Spleen (tissue), 11 donors: ENCODE measurements around the gene SNRNP70. TPM values are rescaled to one million over a fixed set of nuclear protein-coding genes. Genes with fewer than 3 reads are reported as not detected.

Source experiments
- DNase-seq: peaks from one replicate; pipeline ENCODE4 v3.0.0-alpha.2; 2020
- H3K27ac ChIP-seq, 8 donors: fragments of 200-600 bp; sonication (generic) in 7 of 8; 1 replicate in 4 of 8; 2 replicates in 4 of 8; pipeline versions ENCODE4 v1.5.0 to v1.8.0; 2016 to 2021; ENCODE audit warnings: inconsistent platforms in 4 of 8, mild to moderate bottlenecking in 4 of 8, moderate library complexity in 1 of 8
- H3K27me3 ChIP-seq, 7 donors: fragments of 200-600 bp; sonication (generic) in 6 of 7; replicated peaks in 1 of 7; 1 replicate in 4 of 7; 2 replicates in 3 of 7; pipeline versions ENCODE4 v1.5.0 to v1.8.0; 2016 to 2021; ENCODE audit warnings: inconsistent platforms in 3 of 7, mild to moderate bottlenecking in 1 of 7
- H3K36me3 ChIP-seq, 6 donors: fragments of 200-600 bp; sonication (generic) in 5 of 6; 1 replicate in 4 of 6; 2 replicates in 2 of 6; pipeline versions ENCODE4 v1.5.0 to v1.8.0; 2016 to 2021; ENCODE audit warnings: inconsistent platforms in 2 of 6
- H3K4me1 ChIP-seq, 6 donors: fragments of 200-600 bp; sonication (generic) in 5 of 6; 1 replicate in 3 of 6; 2 replicates in 3 of 6; pipeline versions ENCODE4 v1.5.0 to v1.8.0; 2016 to 2021; ENCODE audit warnings: inconsistent platforms in 3 of 6
- H3K4me3 ChIP-seq, 8 donors: fragments of 200-600 bp; sonication (generic) in 7 of 8; 1 replicate in 4 of 8; 2 replicates in 4 of 8; pipeline versions ENCODE4 v1.5.0 to v1.8.0; 2016 to 2021; ENCODE audit warnings: inconsistent platforms in 4 of 8, mild to moderate bottlenecking in 4 of 8, moderate library complexity in 2 of 8
- H3K9me3 ChIP-seq, 8 donors: fragments of 200-600 bp; sonication (generic) in 7 of 8; 1 replicate in 4 of 8; 2 replicates in 4 of 8; pipeline versions ENCODE4 v1.5.0 to v1.8.0; 2016 to 2021; ENCODE audit warnings: inconsistent platforms in 4 of 8
- CTCF ChIP-seq, 11 experiments: fragments of 200-600 bp in 7 of 11; fragments of 450-650 bp in 4 of 11; sonication (generic) in 4 of 11; IDR thresholded peaks in 8 of 11; conservative IDR thresholded peaks in 3 of 11; 1 replicate in 7 of 11; 2 replicates in 4 of 11; pipeline versions ENCODE4 v1.4.0 to v1.8.0; 2016 to 2021; ENCODE audit warnings: antibody characterized with exemption in 11 of 11, inconsistent platforms in 4 of 11, mild to moderate bottlenecking in 1 of 11
- POLR2A ChIP-seq, 3 donors: fragments of 450-650 bp; IDR thresholded peaks; one replicate each; pipeline ENCODE4 v1.5.1; 2017; ENCODE audit warnings: antibody characterized with exemption in 3 of 3, mild to moderate bottlenecking in 1 of 3
- POLR2AphosphoS5 ChIP-seq, 3 donors: sonication (generic); formaldehyde crosslinking; IDR thresholded peaks; one replicate each; pipeline ENCODE4 v1.5.1; 2017; ENCODE audit warnings: antibody characterized with exemption in 3 of 3
- WGBS, 5 donors: extraction: QIAGEN DNeasy Blood & Tissue Kit in 3 of 5; methylation state at CpG; one replicate each; pipeline versions ENCODE4 v1.1.5 to v1.1.7; 2013 to 2018; 5-methylcytosine and 5-hydroxymethylcytosine counted together
- intact Hi-C: fragments of 100-400 bp; cut with DNase I; formaldehyde crosslinking; loops from one replicate; pipeline ENCODE4 v1.15.0; 2023; ENCODE audit warnings: low total_unique reads
- polyA plus RNA-seq, 3 donors: library from polyadenylated mRNA; stranded (reverse); fragments of 200-250 nt; gene quantifications; one replicate each; pipeline ENCODE4 v1.2.1, GENCODE V29; 2013
- total RNA-seq, 7 donors: library from RNA; depleted of rRNA in 3 of 7; stranded (reverse); fragments of >200 nt in 3 of 7; fragmentation: NEBNext Ultra II Directional in 4 of 7; extraction: Animal tissue kit (Norgen Biotek cat#: 25700) in 4 of 7; gene quantifications; one replicate each; pipeline versions ENCODE4 v1.1.0 to v1.2.1, GENCODE V29; 2016 to 2021
- donor health status: healthy with polysubstance abuse.
- donor health status: DM: no; HTN: no; CAD: no; lungs with moderate emphysema.
- donor health status: DM: no; HTN: no; CAD: no.
- donor health status: Bipolar disorder and iron deficiency.
- donor health status: healthy.
- donor health status: DM: no; HTN: no; CAD: no.
- donor health status: DM: yes; HTN: yes; CAD: no.

SNRNP70 gene
- total and polyA plus RNA-seq, 10 donors, result 198 to 559 (median 272) TPM

GRCh38 chr19:49103331-49104085 is 18.3 kb downstream of the SNRNP70 start:
- no peak for DNase-seq
- H3K9me3 ChIP-seq, result no peaks in the 10 kb centered on the region
- intact Hi-C loops, result no loop called here
- 78 to 87% (median 84%) methylated on average over 26 to 33 of the region's 33 CpGs for WGBS, 5 donors
- TF ChIP-seq POLR2A (IDR thresholded peaks at IDR 0.05), result no peak
- no peak for TF ChIP-seq POLR2AphosphoS5 (IDR thresholded peaks at IDR 0.05)
- no peak for TF ChIP-seq CTCF (IDR thresholded peaks at IDR 0.05 in 8 of 11, conservative IDR thresholded peaks at IDR 0.05 in 3 of 11)
- peaks cover under 1 to 100% (median 97%) of the 10 kb centered on the region in 6 donors for H3K36me3 ChIP-seq
- H3K4me3 ChIP-seq, result no peak overlapping the region
- H3K4me1 ChIP-seq, result peaks cover 0 to 20% (median 0%) of the 10 kb centered on the region in 6 donors
- no peaks in the 10 kb centered on the region for H3K27me3 ChIP-seq
- H3K27ac ChIP-seq, result no peak overlapping the region

GRCh38 chr19:49104229-49104864 is 19.1 kb downstream of the SNRNP70 start:
- Histone ChIP-seq H3K4me3 (no peak overlapping the region), H3K36me3 (peaks cover 0 to 100% (median 96%) of the 10 kb centered on the region in 6 donors), H3K27me3 (no peaks in the 10 kb centered on the region), H3K27ac (no peak overlapping the region), H3K9me3 (no peaks in the 10 kb centered on the region), H3K4me1 (peaks cover 0 to 20% (median 0%) of the 10 kb centered on the region in 6 donors)
- WGBS, 5 donors, result 74 to 82% (median 76%) methylated on average over 30 of the region's 30 CpGs
- no peak for TF ChIP-seq CTCF (IDR thresholded peaks at IDR 0.05 in 8 of 11, conservative IDR thresholded peaks at IDR 0.05 in 3 of 11)
- peak in 1 of 3 donors; percentile 52 for TF ChIP-seq POLR2AphosphoS5 (IDR thresholded peaks at IDR 0.05)
- intact Hi-C loops, result no loop called here
- DNase-seq, result no peak

GRCh38 chr19:49106648-49107135 is 21.4 kb downstream of the SNRNP70 start:
- 61 to 74% (median 68%) methylated on average over 11 to 12 of the region's 12 CpGs for WGBS, 5 donors
- Histone ChIP-seq H3K27me3 (no peaks in the 10 kb centered on the region), H3K4me1 (peaks cover 0 to 20% (median 0%) of the 10 kb centered on the region in 6 donors), H3K9me3 (no peaks in the 10 kb centered on the region), H3K36me3 (peaks cover 0 to 82% (median 74%) of the 10 kb centered on the region in 6 donors), H3K27ac (no peak overlapping the region), H3K4me3 (no peak overlapping the region)
- TF ChIP-seq CTCF (IDR thresholded peaks at IDR 0.05 in 8 of 11, conservative IDR thresholded peaks at IDR 0.05 in 3 of 11) (peak; percentile 15 to 86 (median 68)), POLR2AphosphoS5 (IDR thresholded peaks at IDR 0.05) (peak; percentile 23 to 40 (median 30)), POLR2A (IDR thresholded peaks at IDR 0.05) (no peak)
- intact Hi-C loops, result no loop called here
- peak; percentile 88 for DNase-seq
